H9 (cell line): ENCODE data around the gene CCDC92B. TPM values are rescaled to one million over a fixed set of nuclear protein-coding genes. Genes with fewer than 3 reads are reported as not detected.
A peak's percentile ranks its signal among the peaks of the same experiment; 100 is the strongest.

ENCODE experiments used
- DNase-seq: peaks from one replicate; pipeline ENCODE4 v3.0.0-alpha.2; 2017
- H2AFZ ChIP-seq: one replicate; pipeline ENCODE4 v1.6.1; 2013; ENCODE audit warnings: mild to moderate bottlenecking, low read length, control low read depth, moderate library complexity
- H2AK5ac ChIP-seq: 2 replicates; pipeline ENCODE4 v1.6.1; 2013; ENCODE audit warnings: low read length, control low read depth, mixed read lengths; ENCODE audit not compliant: insufficient read length
- H2BK120ac ChIP-seq: one replicate; pipeline ENCODE4 v1.6.1; 2013; ENCODE audit warnings: low read depth, mild to moderate bottlenecking, low read length, control low read depth, inconsistent platforms; ENCODE audit not compliant: poor library complexity, severe bottlenecking
- H2BK12ac ChIP-seq: 2 replicates; pipeline ENCODE4 v1.6.1; 2013; ENCODE audit warnings: low read length, control low read depth, mixed read lengths, low read depth; ENCODE audit not compliant: insufficient read length
- H2BK15ac ChIP-seq: 2 replicates; pipeline ENCODE4 v1.6.1; 2013; ENCODE audit warnings: low read depth, low read length, control low read depth
- H2BK20ac ChIP-seq: one replicate; pipeline ENCODE4 v1.6.1; 2013; ENCODE audit warnings: low read depth, mild to moderate bottlenecking, low read length, control low read depth, inconsistent platforms; ENCODE audit not compliant: poor library complexity, severe bottlenecking
- H2BK5ac ChIP-seq: 2 replicates; pipeline ENCODE4 v1.6.1; 2013; ENCODE audit warnings: low read length, control low read depth, mixed read lengths; ENCODE audit not compliant: insufficient read length
- H3K14ac ChIP-seq: 2 replicates; pipeline ENCODE4 v1.6.1; 2013; ENCODE audit warnings: low read length, control low read depth; ENCODE audit not compliant: insufficient read depth
- H3K18ac ChIP-seq: 2 replicates; pipeline ENCODE4 v1.6.1; 2013; ENCODE audit warnings: low read depth, mild to moderate bottlenecking, mixed read lengths, low read length, control low read depth; ENCODE audit not compliant: insufficient read length
- H3K23ac ChIP-seq: 2 replicates; pipeline ENCODE4 v1.6.1; 2013; ENCODE audit warnings: low read length, control low read depth, mixed read lengths, low read depth; ENCODE audit not compliant: insufficient read length
- H3K23me2 ChIP-seq: 2 replicates; pipeline ENCODE4 v1.6.1; 2013; ENCODE audit warnings: low read depth, mild to moderate bottlenecking, mixed read lengths, low read length, control low read depth; ENCODE audit not compliant: insufficient read length, poor library complexity, severe bottlenecking
- H3K27ac ChIP-seq: 2 replicates; pipeline ENCODE4 v1.5.1; 2013; ENCODE audit warnings: low read length, control low read depth, mixed read lengths, low read depth; ENCODE audit not compliant: insufficient read length
- H3K27me3 ChIP-seq: 2 replicates; pipeline ENCODE4 v1.6.1; 2013; ENCODE audit warnings: low read length, control low read depth, inconsistent platforms; ENCODE audit not compliant: insufficient read depth
- H3K4ac ChIP-seq: 2 replicates; pipeline ENCODE4 v1.6.1; 2013; ENCODE audit warnings: low read depth, mild to moderate bottlenecking, control low read depth, inconsistent platforms, low read length, moderate library complexity
- H3K4me1 ChIP-seq: 2 replicates; pipeline ENCODE4 v1.6.1; 2013; ENCODE audit warnings: low read length, control low read depth, inconsistent platforms; ENCODE audit not compliant: insufficient read depth
- H3K4me2 ChIP-seq: 2 replicates; pipeline ENCODE4 v1.6.1; 2013; ENCODE audit warnings: low read length, control low read depth, mixed read lengths; ENCODE audit not compliant: insufficient read length, insufficient read depth
- H3K56ac ChIP-seq: 2 replicates; pipeline ENCODE4 v1.6.1; 2013; ENCODE audit warnings: low read depth, mild to moderate bottlenecking, mixed read lengths, low read length, control low read depth; ENCODE audit not compliant: insufficient read length
- H3K79me1 ChIP-seq: 2 replicates; pipeline ENCODE4 v1.6.1; 2013; ENCODE audit warnings: low read depth, mild to moderate bottlenecking, moderate library complexity, low read length, control low read depth, inconsistent platforms; ENCODE audit not compliant: insufficient read depth, poor library complexity, severe bottlenecking
- H3K79me2 ChIP-seq: 2 replicates; pipeline ENCODE4 v1.6.1; 2013; ENCODE audit warnings: low read length, control low read depth, inconsistent platforms; ENCODE audit not compliant: insufficient read depth
- H3K9ac ChIP-seq: 2 replicates; pipeline ENCODE4 v1.6.1; 2013; ENCODE audit warnings: low read length, control low read depth, mixed read lengths; ENCODE audit not compliant: insufficient read length; ENCODE audit errors: extremely low read depth
- H3K9me3 ChIP-seq: one replicate; pipeline ENCODE4 v1.6.1; 2013; ENCODE audit warnings: low read depth, low read length, inconsistent platforms; ENCODE audit not compliant: control insufficient read depth
- H3T11ph ChIP-seq: one replicate; pipeline ENCODE4 v1.6.1; 2013; ENCODE audit warnings: mild to moderate bottlenecking, low read length, control low read depth, inconsistent platforms
- H4K20me1 ChIP-seq: one replicate; pipeline ENCODE4 v1.6.1; 2013; ENCODE audit not compliant: control insufficient read depth, insufficient read length, insufficient read depth
- H4K5ac ChIP-seq: 2 replicates; pipeline ENCODE4 v1.6.1; 2013; ENCODE audit warnings: low read depth, mild to moderate bottlenecking, mixed read lengths, low read length, control low read depth; ENCODE audit not compliant: insufficient read length
- H4K8ac ChIP-seq: replicated peaks from 2 replicates; pipeline ENCODE4 v1.6.1; 2013; ENCODE audit warnings: low read length, control low read depth, mixed read lengths, low read depth; ENCODE audit not compliant: insufficient read length
- H4K91ac ChIP-seq: 2 replicates; pipeline ENCODE4 v1.6.1; 2013; ENCODE audit warnings: low read depth, mild to moderate bottlenecking, moderate library complexity, mixed read lengths, low read length, control low read depth; ENCODE audit not compliant: insufficient read length
- H3K27ac Mint-ChIP-seq, 3 experiments: 2 replicates in 2 of 3; 3 replicates in 1 of 3; pipeline ENCODE4 v1.8.0; 2020 to 2021; ENCODE audit warnings: mixed read lengths in 3 of 3, mild to moderate bottlenecking in 1 of 3, moderate library complexity in 1 of 3
- H3K27me3 Mint-ChIP-seq: 2 replicates; pipeline ENCODE4 v1.8.0; 2021; ENCODE audit warnings: low read depth, mild to moderate bottlenecking, moderate library complexity, mixed read lengths
- H3K36me3 Mint-ChIP-seq, 3 experiments: 2 replicates in 2 of 3; 3 replicates in 1 of 3; pipeline ENCODE4 v1.8.0; 2020 to 2021; ENCODE audit warnings: low read depth in 3 of 3, mixed read lengths in 3 of 3; ENCODE audit not compliant: insufficient read depth in 1 of 3
- H3K4me1 Mint-ChIP-seq, 2 experiments: 2 replicates each; pipeline ENCODE4 v1.8.0; 2020; ENCODE audit warnings: mixed read lengths in 2 of 2
- H3K4me3 Mint-ChIP-seq, 2 experiments: 2 replicates in 1 of 2; 3 replicates in 1 of 2; pipeline ENCODE4 v1.8.0; 2020 to 2021; ENCODE audit warnings: mild to moderate bottlenecking in 2 of 2, mixed read lengths in 2 of 2, moderate library complexity in 1 of 2
- H3K9me3 Mint-ChIP-seq, 2 experiments: 2 replicates in 1 of 2; 3 replicates in 1 of 2; pipeline ENCODE4 v1.8.0; 2020; ENCODE audit warnings: mild to moderate bottlenecking in 2 of 2, mixed read lengths in 2 of 2, moderate library complexity in 1 of 2
- CTCF ChIP-seq: fragments of 200-600 bp; sonication (generic); conservative IDR thresholded peaks from 3 replicates; pipeline ENCODE4 v1.8.0; 2021; ENCODE audit warnings: antibody characterized with exemption, mild to moderate bottlenecking
- WGBS: extraction: QIAGEN DNeasy Blood & Tissue Kit; methylation state at CpG from one replicate; pipeline ENCODE4 v1.1.7; 2013; ENCODE audit warnings: missing lambda C conversion rate, low lambda C conversion rate, mixed read lengths; ENCODE audit not compliant: insufficient read length; ENCODE audit errors: extremely low coverage; 5-methylcytosine and 5-hydroxymethylcytosine counted together
- total RNA-seq: library from RNA; stranded (reverse); gene quantifications from 2 replicates; pipeline ENCODE4 v1.2.1, GENCODE V29; 2021

The CCDC92B gene
- total RNA-seq, 1 experiment from 2014 or later = 8.0 TPM

- Mint-ChIP-seq H3K4me3 (0 out of 5 replicates have a peak overlapping the region, but pooled peaks of 1 of the 2 experiments have one; percentile 38), H3K27ac (peak overlapping the region in 2 of 3 experiments; percentile 72 to 91; a peak in 3 of 7 replicates), H3K4me1 (peaks cover 23 to 35% of the 10 kb centered on the region in 2 experiments), H3K9me3 (no peaks in the 10 kb centered on the region), H3K36me3 (peaks cover 3 to 39% (median 19%) of the 10 kb centered on the region in 3 experiments; a peak in 6 of 7 replicates), H3K27me3 (no peaks in the 10 kb centered on the region)
- Histone ChIP-seq H3K79me1 (no peaks in the 10 kb centered on the region), H3K79me2 (peaks cover 6% of the 10 kb centered on the region; the same call in 1 of the 2 replicates), H3K23ac (no peak overlapping the region), H3K27me3 (no peaks in the 10 kb centered on the region), H2BK5ac (no peak overlapping the region), H3T11ph (no peak overlapping the region), H3K23me2 (no peaks in the 10 kb centered on the region), H4K5ac (no peak overlapping the region), H3K18ac (no peak overlapping the region), H2BK12ac (no peak overlapping the region), H3K27ac (no peak overlapping the region), H3K4me1 (no peaks in the 10 kb centered on the region; the same call in 1 of the 2 replicates), H3K14ac (no peak overlapping the region), H4K91ac (no peak overlapping the region), H2BK120ac (no peak overlapping the region), H2BK15ac (no peak overlapping the region), H3K56ac (no peak overlapping the region), H2AFZ (no peak overlapping the region), H3K4ac (no peak overlapping the region), H3K4me2 (no peak overlapping the region), H3K9me3 (no peaks in the 10 kb centered on the region), H4K8ac (no peak overlapping the region), H4K20me1 (no peaks in the 10 kb centered on the region), H2AK5ac (no peak overlapping the region), H2BK20ac (no peak overlapping the region), H3K9ac (no peak overlapping the region)
- no peak for DNase-seq
- no CpG with 5 or more reads among the region's 38 CpGs for WGBS
- no peak for TF ChIP-seq CTCF
These were observed 45.2 kb downstream of the CCDC92B start for GRCh38 chr17:2704031-2704889.
